Measurements from ENCODE around the gene SPINDOC. TPM values are rescaled to one million over a fixed set of nuclear protein-coding genes. Genes with fewer than 3 reads are reported as not detected.

Gene SPINDOC
- total and polyA plus RNA-seq, 2 experiments from 2014 or later = 8.2 to 44.5 TPM

DNA sequence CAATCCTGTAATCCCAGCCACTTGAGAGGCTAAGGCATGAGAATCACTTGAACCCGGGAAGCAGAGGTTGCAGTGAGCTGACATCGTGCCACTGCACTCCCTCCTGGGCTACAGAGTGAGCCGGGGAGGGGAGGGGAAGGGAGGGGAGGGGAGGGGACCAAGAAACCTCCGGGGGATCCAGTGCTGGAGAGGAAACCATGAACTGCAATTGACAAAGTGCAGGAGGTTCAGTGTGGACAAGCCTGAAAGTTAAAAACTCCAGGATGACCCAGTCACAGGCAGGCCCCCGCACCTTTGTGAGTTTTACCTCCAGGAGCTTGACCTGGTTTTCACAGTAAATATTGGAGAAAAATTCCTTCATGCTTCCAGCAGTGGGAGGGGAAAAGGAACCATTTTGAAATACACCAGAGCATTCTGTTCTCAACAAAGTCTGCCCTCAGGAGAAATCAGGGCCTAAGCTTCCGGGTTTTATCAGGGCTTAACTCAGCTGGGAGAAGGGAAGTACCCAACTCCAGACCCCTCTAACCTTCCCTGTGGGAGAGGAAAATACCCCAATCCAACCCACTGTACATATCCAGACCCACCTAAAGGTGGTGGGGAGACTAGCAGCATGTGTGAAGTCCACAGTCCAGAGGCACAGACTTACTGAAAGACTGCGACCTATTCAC, 29.2 kb upstream of the SPINDOC start:
- TF ChIP-seq, protein P1, sequence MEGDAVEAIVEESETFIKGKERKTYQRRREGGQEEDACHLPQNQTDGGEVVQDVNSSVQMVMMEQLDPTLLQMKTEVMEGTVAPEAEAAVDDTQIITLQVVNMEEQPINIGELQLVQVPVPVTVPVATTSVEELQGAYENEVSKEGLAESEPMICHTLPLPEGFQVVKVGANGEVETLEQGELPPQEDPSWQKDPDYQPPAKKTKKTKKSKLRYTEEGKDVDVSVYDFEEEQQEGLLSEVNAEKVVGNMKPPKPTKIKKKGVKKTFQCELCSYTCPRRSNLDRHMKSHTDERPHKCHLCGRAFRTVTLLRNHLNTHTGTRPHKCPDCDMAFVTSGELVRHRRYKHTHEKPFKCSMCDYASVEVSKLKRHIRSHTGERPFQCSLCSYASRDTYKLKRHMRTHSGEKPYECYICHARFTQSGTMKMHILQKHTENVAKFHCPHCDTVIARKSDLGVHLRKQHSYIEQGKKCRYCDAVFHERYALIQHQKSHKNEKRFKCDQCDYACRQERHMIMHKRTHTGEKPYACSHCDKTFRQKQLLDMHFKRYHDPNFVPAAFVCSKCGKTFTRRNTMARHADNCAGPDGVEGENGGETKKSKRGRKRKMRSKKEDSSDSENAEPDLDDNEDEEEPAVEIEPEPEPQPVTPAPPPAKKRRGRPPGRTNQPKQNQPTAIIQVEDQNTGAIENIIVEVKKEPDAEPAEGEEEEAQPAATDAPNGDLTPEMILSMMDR (IDR thresholded peaks at IDR 0.05; ENCODE audit: low read depth, low read length) = no peak
- peak in 1 of 2 donors; percentile 32 for DNase-seq (ENCODE audit: low read depth in 1 of 2, low spot score in 1 of 2)
- H3K4me1 ChIP-seq (ENCODE audit: low read depth) = peaks cover 3% of the 10 kb centered on the region
- no peaks in the 10 kb centered on the region for H3K36me3 ChIP-seq
- no peak overlapping the region for H3K4me3 ChIP-seq
- H3K9me3 ChIP-seq (ENCODE audit: low read depth) = no peaks in the 10 kb centered on the region
- peak overlapping the region; percentile 5 for H3K27ac ChIP-seq
- no peaks in the 10 kb centered on the region for H3K27me3 ChIP-seq

DNA sequence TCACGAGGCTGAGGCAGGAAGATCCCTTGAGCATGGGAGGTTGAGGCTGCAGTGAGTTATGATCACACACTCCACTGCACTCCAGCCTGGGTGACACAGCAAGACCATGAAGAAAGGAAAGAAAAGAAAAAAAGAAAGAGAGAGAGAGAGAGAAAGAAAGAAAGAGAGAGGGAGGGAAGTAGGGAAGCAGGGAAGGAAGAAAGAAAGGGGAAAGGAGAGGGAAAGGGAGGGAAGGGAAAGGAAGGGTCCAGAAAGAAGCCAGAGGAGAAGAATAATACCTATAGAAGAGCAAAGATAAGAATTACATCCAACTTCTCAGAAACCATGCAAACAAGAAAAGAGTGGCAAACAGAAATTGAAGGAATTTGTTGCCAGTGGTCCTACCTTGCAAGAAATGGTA, 27.4 kb upstream of the SPINDOC start:
- H3K27ac ChIP-seq = no peak overlapping the region
- DNase-seq (ENCODE audit: low read depth in 1 of 2, low spot score in 1 of 2) = no peak
- peaks cover 3% of the 10 kb centered on the region for H3K4me1 ChIP-seq (ENCODE audit: low read depth)
- no peak overlapping the region for H3K4me3 ChIP-seq
- H3K36me3 ChIP-seq = no peaks in the 10 kb centered on the region
- TF ChIP-seq, protein P1 (IDR thresholded peaks at IDR 0.05; ENCODE audit: low read depth, low read length) = no peak
- no peaks in the 10 kb centered on the region for H3K27me3 ChIP-seq
- no peaks in the 10 kb centered on the region for H3K9me3 ChIP-seq (ENCODE audit: low read depth)

GRCh38 chr11:63791495-63792167, 21.6 kb upstream of the SPINDOC start:
- H3K9me3 ChIP-seq (ENCODE audit: low read depth) = no peaks in the 10 kb centered on the region

GRCh38 chr11:63793161-63793560, 20.1 kb upstream of the SPINDOC start:
- TF ChIP-seq, protein P1 (IDR thresholded peaks at IDR 0.05; ENCODE audit: low read depth, low read length) = no peak
- no peaks in the 10 kb centered on the region for H3K4me1 ChIP-seq (ENCODE audit: low read depth)
- H3K9me3 ChIP-seq (ENCODE audit: low read depth) = no peaks in the 10 kb centered on the region
- no peaks in the 10 kb centered on the region for H3K27me3 ChIP-seq
- no peak overlapping the region for H3K4me3 ChIP-seq
- DNase-seq (ENCODE audit: low read depth in 1 of 2, low spot score in 1 of 2) = no peak
- H3K36me3 ChIP-seq = no peaks in the 10 kb centered on the region
- H3K27ac ChIP-seq = no peak overlapping the region

More at GRCh38 chr11:63791495-63792167, 21.6 kb upstream of the SPINDOC start:
- H3K27ac ChIP-seq = no peak overlapping the region
- TF ChIP-seq, protein P1 (IDR thresholded peaks at IDR 0.05; ENCODE audit: low read depth, low read length) = no peak
- H3K27me3 ChIP-seq = no peaks in the 10 kb centered on the region
- H3K36me3 ChIP-seq = no peaks in the 10 kb centered on the region
- no peaks in the 10 kb centered on the region for H3K4me1 ChIP-seq (ENCODE audit: low read depth)
- no peak for DNase-seq (ENCODE audit: low read depth in 1 of 2, low spot score in 1 of 2)
- no peak overlapping the region for H3K4me3 ChIP-seq

DNA sequence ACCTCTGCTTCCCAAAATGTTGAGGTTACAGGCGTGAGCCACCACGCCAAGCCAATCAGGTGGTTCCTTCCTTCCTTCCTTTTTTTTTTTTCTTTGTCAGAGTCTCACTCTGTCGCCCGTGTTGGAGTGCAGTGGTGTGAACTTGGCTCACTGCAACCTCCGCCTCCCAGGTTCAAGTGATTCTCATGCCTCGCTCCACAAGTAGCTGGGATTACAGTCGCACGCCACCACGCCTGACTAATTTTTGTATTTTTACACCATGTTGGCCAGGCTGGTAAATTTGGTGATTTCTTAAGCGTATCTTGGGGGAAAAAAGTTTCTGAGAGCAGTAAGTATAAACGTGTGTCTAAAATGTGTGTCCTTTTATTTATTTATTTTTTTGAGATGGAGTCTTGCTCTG, 18.2 kb upstream of the SPINDOC start:
- TF ChIP-seq, protein P1 (IDR thresholded peaks at IDR 0.05; ENCODE audit: low read depth, low read length) = no peak
- Histone ChIP-seq H3K27ac (no peak overlapping the region), H3K9me3 (ENCODE audit: low read depth) (no peaks in the 10 kb centered on the region), H3K4me1 (ENCODE audit: low read depth) (no peaks in the 10 kb centered on the region), H3K4me3 (no peak overlapping the region), H3K36me3 (no peaks in the 10 kb centered on the region), H3K27me3 (no peaks in the 10 kb centered on the region)
- no peak for DNase-seq (ENCODE audit: low read depth in 1 of 2, low spot score in 1 of 2)
